ENCODE results near the gene GXYLT1.

DNA sequence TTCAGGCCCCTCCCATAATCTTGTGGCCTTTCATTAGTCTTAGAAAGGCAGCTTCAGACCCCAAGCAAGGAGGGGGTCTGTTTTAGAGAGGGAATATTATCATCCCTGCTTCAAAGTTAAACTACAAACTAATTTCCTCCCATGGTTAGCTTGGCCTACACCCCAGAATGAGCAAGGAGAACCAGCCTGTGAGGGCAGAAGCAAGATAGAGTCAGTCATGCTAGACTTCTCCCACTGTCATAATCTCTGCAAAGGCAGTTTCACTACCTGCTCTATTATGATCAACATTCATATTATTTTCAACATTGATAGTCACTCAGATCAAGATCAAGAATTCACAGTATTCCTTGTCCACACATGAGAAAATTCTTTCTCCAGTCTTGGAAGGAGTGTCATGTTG is 105.1 kb downstream of the GXYLT1 start:
- TF ChIP-seq, protein P1, sequence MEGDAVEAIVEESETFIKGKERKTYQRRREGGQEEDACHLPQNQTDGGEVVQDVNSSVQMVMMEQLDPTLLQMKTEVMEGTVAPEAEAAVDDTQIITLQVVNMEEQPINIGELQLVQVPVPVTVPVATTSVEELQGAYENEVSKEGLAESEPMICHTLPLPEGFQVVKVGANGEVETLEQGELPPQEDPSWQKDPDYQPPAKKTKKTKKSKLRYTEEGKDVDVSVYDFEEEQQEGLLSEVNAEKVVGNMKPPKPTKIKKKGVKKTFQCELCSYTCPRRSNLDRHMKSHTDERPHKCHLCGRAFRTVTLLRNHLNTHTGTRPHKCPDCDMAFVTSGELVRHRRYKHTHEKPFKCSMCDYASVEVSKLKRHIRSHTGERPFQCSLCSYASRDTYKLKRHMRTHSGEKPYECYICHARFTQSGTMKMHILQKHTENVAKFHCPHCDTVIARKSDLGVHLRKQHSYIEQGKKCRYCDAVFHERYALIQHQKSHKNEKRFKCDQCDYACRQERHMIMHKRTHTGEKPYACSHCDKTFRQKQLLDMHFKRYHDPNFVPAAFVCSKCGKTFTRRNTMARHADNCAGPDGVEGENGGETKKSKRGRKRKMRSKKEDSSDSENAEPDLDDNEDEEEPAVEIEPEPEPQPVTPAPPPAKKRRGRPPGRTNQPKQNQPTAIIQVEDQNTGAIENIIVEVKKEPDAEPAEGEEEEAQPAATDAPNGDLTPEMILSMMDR (IDR thresholded peaks at IDR 0.05; ENCODE audit: insufficient read depth, low read length), result no peak
- TF ChIP-seq, protein P2, sequence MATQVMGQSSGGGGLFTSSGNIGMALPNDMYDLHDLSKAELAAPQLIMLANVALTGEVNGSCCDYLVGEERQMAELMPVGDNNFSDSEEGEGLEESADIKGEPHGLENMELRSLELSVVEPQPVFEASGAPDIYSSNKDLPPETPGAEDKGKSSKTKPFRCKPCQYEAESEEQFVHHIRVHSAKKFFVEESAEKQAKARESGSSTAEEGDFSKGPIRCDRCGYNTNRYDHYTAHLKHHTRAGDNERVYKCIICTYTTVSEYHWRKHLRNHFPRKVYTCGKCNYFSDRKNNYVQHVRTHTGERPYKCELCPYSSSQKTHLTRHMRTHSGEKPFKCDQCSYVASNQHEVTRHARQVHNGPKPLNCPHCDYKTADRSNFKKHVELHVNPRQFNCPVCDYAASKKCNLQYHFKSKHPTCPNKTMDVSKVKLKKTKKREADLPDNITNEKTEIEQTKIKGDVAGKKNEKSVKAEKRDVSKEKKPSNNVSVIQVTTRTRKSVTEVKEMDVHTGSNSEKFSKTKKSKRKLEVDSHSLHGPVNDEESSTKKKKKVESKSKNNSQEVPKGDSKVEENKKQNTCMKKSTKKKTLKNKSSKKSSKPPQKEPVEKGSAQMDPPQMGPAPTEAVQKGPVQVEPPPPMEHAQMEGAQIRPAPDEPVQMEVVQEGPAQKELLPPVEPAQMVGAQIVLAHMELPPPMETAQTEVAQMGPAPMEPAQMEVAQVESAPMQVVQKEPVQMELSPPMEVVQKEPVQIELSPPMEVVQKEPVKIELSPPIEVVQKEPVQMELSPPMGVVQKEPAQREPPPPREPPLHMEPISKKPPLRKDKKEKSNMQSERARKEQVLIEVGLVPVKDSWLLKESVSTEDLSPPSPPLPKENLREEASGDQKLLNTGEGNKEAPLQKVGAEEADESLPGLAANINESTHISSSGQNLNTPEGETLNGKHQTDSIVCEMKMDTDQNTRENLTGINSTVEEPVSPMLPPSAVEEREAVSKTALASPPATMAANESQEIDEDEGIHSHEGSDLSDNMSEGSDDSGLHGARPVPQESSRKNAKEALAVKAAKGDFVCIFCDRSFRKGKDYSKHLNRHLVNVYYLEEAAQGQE (IDR thresholded peaks at IDR 0.05; ENCODE audit: insufficient replicate concordance, low read depth), result no peak
- TF ChIP-seq POLR2AphosphoS5 (IDR thresholded peaks at IDR 0.05; ENCODE audit: low read depth) (no peak), SPI1 (IDR thresholded peaks at IDR 0.05; ENCODE audit: borderline replicate concordance, low read depth) (no peak), GABPA (IDR thresholded peaks at IDR 0.05; ENCODE audit: low read depth) (no peak)
